K562 (cell line): ENCODE measurements around the gene OR1I1. TPM values are rescaled to one million over a fixed set of nuclear protein-coding genes. Genes with fewer than 3 reads are reported as not detected.

Experiments
- ATAC-seq: fragments of 200-7000 bp; cut with Tn5 transposase; 3 replicates; pipeline ENCODE4 v1.9.1; 2020; ENCODE audit warnings: moderate library complexity
- BruUV-seq: library from RNA; stranded (reverse); fragments of 400-500 nt; replicated peaks from 2 replicates; lab custom pipeline; 2021; lab: Mats Ljungman, UMichigan
- CTCF ChIA-PET: fragments of 300-600 bp; formaldehyde crosslinking; extraction: SDS; loops from one replicate; lab custom pipeline; 2021; ENCODE audit warnings: low intra/inter-chr PET ratio; lab: Yijun Ruan, JAX
- POLR2A ChIA-PET: fragments of 300-600, 350-650 bp; sonication (Branson Sonifier 250); formaldehyde crosslinking; extraction: SDS; loops from one replicate; lab custom pipeline; 2021; ENCODE audit warnings: antibody characterized with exemption, inconsistent platforms; lab: Yijun Ruan, JAX
- DNase-seq, 4 experiments: peaks; one replicate each; pipeline versions ENCODE4 v3.0.0 to v3.0.0-alpha.2; 2011 to 2018; ENCODE audit warnings: low spot score in 3 of 4, mixed read lengths in 3 of 4; ENCODE audit errors: extremely low read depth in 1 of 4
- FAIRE-seq: peaks from 2 replicates; lab custom pipeline; 2011; peaks lifted over from hg19 to GRCh38; lab: Jason Lieb, UNC
- H2AFZ ChIP-seq: 2 replicates; pipeline ENCODE4 v1.6.0; 2011; ENCODE audit warnings: low read depth, low read length, control low read depth, inconsistent platforms
- H3K27ac ChIP-seq: fragments of 200-600 bp; 3 replicates; pipeline ENCODE4 v1.8.0; 2011; ENCODE audit warnings: low read depth, mild to moderate bottlenecking, control low read depth, inconsistent platforms, low read length, moderate library complexity, mixed read lengths; ENCODE audit errors: extremely low read depth
- H3K27me3 ChIP-seq, 2 experiments: fragments of 300-600 bp in 1 of 2; 2 replicates in 1 of 2; 3 replicates in 1 of 2; pipeline versions ENCODE4 v1.6.0 to v1.8.0; 2011; ENCODE audit warnings: inconsistent platforms in 2 of 2, low read length in 2 of 2, mild to moderate bottlenecking in 1 of 2, mixed read lengths in 1 of 2, moderate library complexity in 1 of 2; ENCODE audit not compliant: control insufficient read depth in 2 of 2, insufficient read depth in 2 of 2
- H3K36me3 ChIP-seq: fragments of 300-600 bp; 3 replicates; pipeline ENCODE4 v1.8.0; 2011; ENCODE audit warnings: mild to moderate bottlenecking, low read length, inconsistent platforms; ENCODE audit not compliant: control insufficient read depth, insufficient read depth
- H3K4me1 ChIP-seq, 2 experiments: fragments of 200-600 bp in 1 of 2; replicated peaks in 1 of 2; 2 replicates in 1 of 2; 3 replicates in 1 of 2; pipeline versions ENCODE4 v1.5.1 to v1.8.0; 2011; ENCODE audit warnings: inconsistent platforms in 2 of 2, low read length in 2 of 2, mild to moderate bottlenecking in 1 of 2, mixed read lengths in 1 of 2, moderate library complexity in 1 of 2; ENCODE audit not compliant: control insufficient read depth in 2 of 2, insufficient read depth in 2 of 2
- H3K4me2 ChIP-seq: 2 replicates; pipeline ENCODE4 v1.6.1; 2011; ENCODE audit warnings: low read length, control low read depth, inconsistent platforms, mixed read lengths; ENCODE audit not compliant: insufficient read depth
- H3K4me3 ChIP-seq: fragments of 200-600 bp; sonication (generic), shearing (Covaris generic); 2 replicates; pipeline ENCODE4 v1.5.1; 2016; ENCODE audit warnings: control low read depth, inconsistent platforms
- H3K79me2 ChIP-seq: fragments of 200-600 bp; 3 replicates; pipeline ENCODE4 v1.8.0; 2011; ENCODE audit warnings: low read length, inconsistent platforms; ENCODE audit not compliant: control insufficient read depth, insufficient read depth
- H3K9ac ChIP-seq, 2 experiments: 2 replicates each; pipeline versions ENCODE4 v1.6.0 to v1.6.1; 2011; ENCODE audit warnings: low read depth in 2 of 2, low read length in 2 of 2, control low read depth in 1 of 2, inconsistent platforms in 1 of 2, mild to moderate bottlenecking in 1 of 2, mixed read lengths in 1 of 2; ENCODE audit not compliant: insufficient read depth in 1 of 2
- H3K9me1 ChIP-seq: one replicate; pipeline ENCODE4 v1.6.0; 2011; ENCODE audit warnings: inconsistent platforms, mild to moderate bottlenecking, low read length, moderate library complexity; ENCODE audit not compliant: control insufficient read depth, insufficient read depth
- H3K9me3 ChIP-seq: replicated peaks from 2 replicates; pipeline ENCODE4 v1.5.1; 2011; ENCODE audit warnings: low read depth, low read length, inconsistent platforms; ENCODE audit not compliant: control insufficient read depth, insufficient read depth
- H4K20me1 ChIP-seq: replicated peaks from 2 replicates; pipeline ENCODE4 v1.6.1; 2011; ENCODE audit warnings: low read length, inconsistent platforms, mixed read lengths; ENCODE audit not compliant: control insufficient read depth, insufficient read depth
- CBFA2T3 ChIP-seq: fragments of 450-650 bp; IDR thresholded peaks from 2 replicates; pipeline ENCODE4 v1.6.1; 2017
- MAFG ChIP-seq: fragments of 450-650 bp; conservative IDR thresholded peaks from 2 replicates; pipeline ENCODE4 v1.6.1; 2016; ENCODE audit warnings: missing genetic modification characterization, missing compliant biosample characterization
- NR2C2 ChIP-seq, 2 experiments: fragments of 200-800 bp in 1 of 2; sonication (Bioruptor generic) in 1 of 2; sonication (generic) in 1 of 2; formaldehyde crosslinking in 1 of 2; IDR thresholded peaks; 2 replicates each; pipeline versions ENCODE4 v1.6.1 to v1.8.0; 2016 to 2022; ENCODE audit warnings: mild to moderate bottlenecking in 1 of 2, missing compliant biosample characterization in 1 of 2, missing genetic modification characterization in 1 of 2, missing genetic modification reagents in 1 of 2
- PPARD ChIP-seq: fragments of 250-450 bp; sonication (Bioruptor Pico); IDR thresholded peaks from 2 replicates; pipeline ENCODE4 v1.8.0; 2022; ENCODE audit warnings: inconsistent platforms, mild to moderate bottlenecking, moderate library complexity
- RAD21 ChIP-seq, 2 experiments: fragments of 250-450 bp in 1 of 2; fragments of 450-650 bp in 1 of 2; sonication (Bioruptor Pico) in 1 of 2; formaldehyde crosslinking in 1 of 2; IDR thresholded peaks in 1 of 2; conservative IDR thresholded peaks in 1 of 2; 2 replicates each; pipeline versions ENCODE4 v1.4.0 to v1.8.0; 2020 to 2022; ENCODE audit warnings: mild to moderate bottlenecking in 2 of 2, moderate library complexity in 1 of 2
- WGBS: fragments of 100-300 bp; shearing (Covaris generic); methylation state at CpG from one replicate; pipeline ENCODE4 v1.1.6; 2016; ENCODE audit warnings: low coverage, mixed read lengths; ENCODE audit not compliant: insufficient coverage; ENCODE audit errors: missing lambda C conversion rate; 5-methylcytosine and 5-hydroxymethylcytosine counted together
- in situ Hi-C: fragments of 300-500 bp; cut with MboI; formaldehyde crosslinking; loops from 4 replicates; pipeline ENCODE4 v1.15.0; 2018; ENCODE audit warnings: inconsistent platforms, mixed read lengths
- intact Hi-C: fragments of 100-400 bp; cut with micrococcal nuclease; formaldehyde crosslinking; loops from 2 replicates; pipeline ENCODE4 v1.14.2; 2022
- polyA plus RNA-seq, 8 experiments: library from polyadenylated mRNA; depleted of rRNA in 4 of 8; stranded (reverse) in 5 of 8; unstranded in 3 of 8; fragments of >200 nt; fragmentation: Nextera tagmentation in 2 of 8; fragmentation: Illumina TruSeq in 1 of 8; extraction: Ambion mirVana in 2 of 8; extraction: Trizol in 1 of 8; gene quantifications; 2 replicates each; pipeline versions ENCODE4 v1.2.1 to v1.2.3, GENCODE V29; 2011 to 2014; ENCODE audit warnings: inconsistent platforms in 1 of 8, missing spikeins in 1 of 8
- total RNA-seq, 7 experiments: library from RNA; depleted of rRNA in 6 of 7; stranded (reverse); fragments of >200 nt in 6 of 7; fragmentation: Illumina TruSeq in 2 of 7; extraction: Trizol in 2 of 7; gene quantifications; 2 replicates each; pipeline versions ENCODE4 v1.2.1 to v1.2.3, GENCODE V29; 2011 to 2021; ENCODE audit warnings: low replicate concordance in 1 of 7
- TF ChIP-seq, protein P1 (sequence below): IDR thresholded peaks from 2 replicates; pipeline ENCODE4 v1.6.1; 2011; ENCODE audit warnings: borderline replicate concordance, low read depth, mild to moderate bottlenecking, moderate library complexity, low read length; ENCODE audit not compliant: insufficient read depth, poor library complexity, severe bottlenecking
- TF ChIP-seq, protein P2 (sequence below): IDR thresholded peaks from 2 replicates; pipeline ENCODE4 v1.6.1; 2011; ENCODE audit not compliant: insufficient read length; ENCODE audit errors: extremely low read depth
- TF ChIP-seq, protein P3 (sequence below): fragments of 200-800 bp; sonication (Bioruptor generic); IDR thresholded peaks from 2 replicates; pipeline ENCODE4 v1.6.1; 2016; ENCODE audit warnings: missing genetic modification characterization, missing compliant biosample characterization
- TF ChIP-seq, protein P4 (sequence below), 3 experiments: IDR thresholded peaks in 2 of 3; conservative IDR thresholded peaks in 1 of 3; 2 replicates each; pipeline ENCODE4 v1.5.1; 2011 to 2012; ENCODE audit warnings: low read length in 3 of 3, mild to moderate bottlenecking in 3 of 3, control low read depth in 2 of 3, improper control_type of control experiment in 1 of 3, inconsistent platforms in 1 of 3, low read depth in 1 of 3, mixed read lengths in 1 of 3, moderate library complexity in 1 of 3; ENCODE audit not compliant: insufficient read depth in 2 of 3

OR1I1 gene
- total and polyA plus RNA-seq, 9 of the 15 experiments (the other 6 are each of a cell fraction or from before 2014, with no cell fraction given) = not detected

DNA sequence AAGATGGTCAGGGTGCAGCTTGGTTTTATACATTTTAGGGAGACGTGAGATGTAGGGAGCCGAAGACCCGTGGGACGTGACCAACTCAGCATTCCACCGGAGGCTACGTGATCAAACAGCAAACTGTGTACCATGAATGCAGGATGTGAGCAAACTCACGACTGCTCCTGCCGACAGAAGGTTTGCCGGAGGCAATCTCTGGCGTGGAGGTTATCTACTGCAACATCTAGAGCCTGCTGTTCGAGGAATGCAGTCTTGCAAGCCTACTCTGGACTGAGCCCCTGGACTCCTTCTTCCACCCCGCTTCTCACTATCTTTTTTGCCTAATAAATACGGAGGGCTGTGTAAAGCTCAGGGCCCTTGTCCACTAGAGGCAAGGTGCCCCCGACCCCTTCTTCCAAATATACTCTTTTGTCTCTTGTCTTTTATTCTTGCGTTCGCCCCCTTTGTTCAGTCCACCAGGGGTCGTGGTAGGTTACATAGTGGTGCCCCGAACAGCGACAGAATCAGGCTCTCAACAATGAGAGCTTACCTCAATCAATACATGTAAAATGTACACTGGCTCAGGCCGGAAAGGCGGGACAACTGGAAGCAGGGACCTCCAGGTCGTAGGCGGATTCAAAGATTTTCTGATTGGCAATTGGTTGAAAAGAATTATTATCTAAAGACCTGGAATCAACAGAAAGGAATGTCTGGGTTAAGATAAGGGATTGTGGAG lies 8.9 kb upstream of the OR1I1 start:
- in situ Hi-C loops = no loop called here
- CTCF ChIA-PET = no interaction called here
- H3K4me2 ChIP-seq = no peak overlapping the region
- H2AFZ ChIP-seq = peak overlapping the region; percentile 23; the same call in 1 of the 2 replicates
- H3K9me1 ChIP-seq = no peaks in the 10 kb centered on the region
- H3K27me3 ChIP-seq = peaks cover 5 to 6% of the 10 kb centered on the region in 2 experiments; a peak in 1 of 5 replicates
- no TSS peak for BruUV-seq
- ATAC-seq (peak; percentile 41; the same call in 1 of the 3 replicates), DNase-seq (peak in 1 of 4 experiments; percentile 18), FAIRE-seq (no peak)
- H4K20me1 ChIP-seq = no peaks in the 10 kb centered on the region
- H3K4me1 ChIP-seq = no peaks in the 10 kb centered on the region
- H3K36me3 ChIP-seq = no peaks in the 10 kb centered on the region
- intact Hi-C loops = no loop called here
- POLR2A ChIA-PET = no interaction called here
- WGBS = 2% methylated on average over 23 of the region's 23 CpGs
- no peak overlapping the region for H3K4me3 ChIP-seq
- H3K9ac ChIP-seq = no peak overlapping the region
- TF ChIP-seq MAFG (tag) (no peak), PPARD (CRISPR knock-in tag) (no peak), CBFA2T3 (0 out of 2 replicates have a peak, but pooled peaks have one; percentile 14), NR2C2 (CRISPR knock-in tag; IDR thresholded peaks at IDR 0.05) (no peak), NR2C2 (tag; IDR thresholded peaks at IDR 0.05) (no peak), RAD21 (CRISPR knock-in tag; conservative IDR thresholded peaks at IDR 0.05 in 1 of 2, IDR thresholded peaks at IDR 0.05 in 1 of 2) (peak in 1 of 2 experiments; percentile 25; a peak in 2 of 4 replicates)
- TF ChIP-seq, protein P1, sequence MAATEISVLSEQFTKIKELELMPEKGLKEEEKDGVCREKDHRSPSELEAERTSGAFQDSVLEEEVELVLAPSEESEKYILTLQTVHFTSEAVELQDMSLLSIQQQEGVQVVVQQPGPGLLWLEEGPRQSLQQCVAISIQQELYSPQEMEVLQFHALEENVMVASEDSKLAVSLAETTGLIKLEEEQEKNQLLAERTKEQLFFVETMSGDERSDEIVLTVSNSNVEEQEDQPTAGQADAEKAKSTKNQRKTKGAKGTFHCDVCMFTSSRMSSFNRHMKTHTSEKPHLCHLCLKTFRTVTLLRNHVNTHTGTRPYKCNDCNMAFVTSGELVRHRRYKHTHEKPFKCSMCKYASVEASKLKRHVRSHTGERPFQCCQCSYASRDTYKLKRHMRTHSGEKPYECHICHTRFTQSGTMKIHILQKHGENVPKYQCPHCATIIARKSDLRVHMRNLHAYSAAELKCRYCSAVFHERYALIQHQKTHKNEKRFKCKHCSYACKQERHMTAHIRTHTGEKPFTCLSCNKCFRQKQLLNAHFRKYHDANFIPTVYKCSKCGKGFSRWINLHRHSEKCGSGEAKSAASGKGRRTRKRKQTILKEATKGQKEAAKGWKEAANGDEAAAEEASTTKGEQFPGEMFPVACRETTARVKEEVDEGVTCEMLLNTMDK = peak; percentile 14
- TF ChIP-seq, protein P2, sequence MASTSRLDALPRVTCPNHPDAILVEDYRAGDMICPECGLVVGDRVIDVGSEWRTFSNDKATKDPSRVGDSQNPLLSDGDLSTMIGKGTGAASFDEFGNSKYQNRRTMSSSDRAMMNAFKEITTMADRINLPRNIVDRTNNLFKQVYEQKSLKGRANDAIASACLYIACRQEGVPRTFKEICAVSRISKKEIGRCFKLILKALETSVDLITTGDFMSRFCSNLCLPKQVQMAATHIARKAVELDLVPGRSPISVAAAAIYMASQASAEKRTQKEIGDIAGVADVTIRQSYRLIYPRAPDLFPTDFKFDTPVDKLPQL = no peak
- TF ChIP-seq, protein P3, sequence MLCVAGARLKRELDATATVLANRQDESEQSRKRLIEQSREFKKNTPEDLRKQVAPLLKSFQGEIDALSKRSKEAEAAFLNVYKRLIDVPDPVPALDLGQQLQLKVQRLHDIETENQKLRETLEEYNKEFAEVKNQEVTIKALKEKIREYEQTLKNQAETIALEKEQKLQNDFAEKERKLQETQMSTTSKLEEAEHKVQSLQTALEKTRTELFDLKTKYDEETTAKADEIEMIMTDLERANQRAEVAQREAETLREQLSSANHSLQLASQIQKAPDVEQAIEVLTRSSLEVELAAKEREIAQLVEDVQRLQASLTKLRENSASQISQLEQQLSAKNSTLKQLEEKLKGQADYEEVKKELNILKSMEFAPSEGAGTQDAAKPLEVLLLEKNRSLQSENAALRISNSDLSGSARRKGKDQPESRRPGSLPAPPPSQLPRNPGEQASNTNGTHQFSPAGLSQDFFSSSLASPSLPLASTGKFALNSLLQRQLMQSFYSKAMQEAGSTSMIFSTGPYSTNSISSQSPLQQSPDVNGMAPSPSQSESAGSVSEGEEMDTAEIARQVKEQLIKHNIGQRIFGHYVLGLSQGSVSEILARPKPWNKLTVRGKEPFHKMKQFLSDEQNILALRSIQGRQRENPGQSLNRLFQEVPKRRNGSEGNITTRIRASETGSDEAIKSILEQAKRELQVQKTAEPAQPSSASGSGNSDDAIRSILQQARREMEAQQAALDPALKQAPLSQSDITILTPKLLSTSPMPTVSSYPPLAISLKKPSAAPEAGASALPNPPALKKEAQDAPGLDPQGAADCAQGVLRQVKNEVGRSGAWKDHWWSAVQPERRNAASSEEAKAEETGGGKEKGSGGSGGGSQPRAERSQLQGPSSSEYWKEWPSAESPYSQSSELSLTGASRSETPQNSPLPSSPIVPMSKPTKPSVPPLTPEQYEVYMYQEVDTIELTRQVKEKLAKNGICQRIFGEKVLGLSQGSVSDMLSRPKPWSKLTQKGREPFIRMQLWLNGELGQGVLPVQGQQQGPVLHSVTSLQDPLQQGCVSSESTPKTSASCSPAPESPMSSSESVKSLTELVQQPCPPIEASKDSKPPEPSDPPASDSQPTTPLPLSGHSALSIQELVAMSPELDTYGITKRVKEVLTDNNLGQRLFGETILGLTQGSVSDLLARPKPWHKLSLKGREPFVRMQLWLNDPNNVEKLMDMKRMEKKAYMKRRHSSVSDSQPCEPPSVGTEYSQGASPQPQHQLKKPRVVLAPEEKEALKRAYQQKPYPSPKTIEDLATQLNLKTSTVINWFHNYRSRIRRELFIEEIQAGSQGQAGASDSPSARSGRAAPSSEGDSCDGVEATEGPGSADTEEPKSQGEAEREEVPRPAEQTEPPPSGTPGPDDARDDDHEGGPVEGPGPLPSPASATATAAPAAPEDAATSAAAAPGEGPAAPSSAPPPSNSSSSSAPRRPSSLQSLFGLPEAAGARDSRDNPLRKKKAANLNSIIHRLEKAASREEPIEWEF (CRISPR knock-in tag) = no peak
- TF ChIP-seq, protein P4, sequence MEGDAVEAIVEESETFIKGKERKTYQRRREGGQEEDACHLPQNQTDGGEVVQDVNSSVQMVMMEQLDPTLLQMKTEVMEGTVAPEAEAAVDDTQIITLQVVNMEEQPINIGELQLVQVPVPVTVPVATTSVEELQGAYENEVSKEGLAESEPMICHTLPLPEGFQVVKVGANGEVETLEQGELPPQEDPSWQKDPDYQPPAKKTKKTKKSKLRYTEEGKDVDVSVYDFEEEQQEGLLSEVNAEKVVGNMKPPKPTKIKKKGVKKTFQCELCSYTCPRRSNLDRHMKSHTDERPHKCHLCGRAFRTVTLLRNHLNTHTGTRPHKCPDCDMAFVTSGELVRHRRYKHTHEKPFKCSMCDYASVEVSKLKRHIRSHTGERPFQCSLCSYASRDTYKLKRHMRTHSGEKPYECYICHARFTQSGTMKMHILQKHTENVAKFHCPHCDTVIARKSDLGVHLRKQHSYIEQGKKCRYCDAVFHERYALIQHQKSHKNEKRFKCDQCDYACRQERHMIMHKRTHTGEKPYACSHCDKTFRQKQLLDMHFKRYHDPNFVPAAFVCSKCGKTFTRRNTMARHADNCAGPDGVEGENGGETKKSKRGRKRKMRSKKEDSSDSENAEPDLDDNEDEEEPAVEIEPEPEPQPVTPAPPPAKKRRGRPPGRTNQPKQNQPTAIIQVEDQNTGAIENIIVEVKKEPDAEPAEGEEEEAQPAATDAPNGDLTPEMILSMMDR (IDR thresholded peaks at IDR 0.05 in 2 of 3, conservative IDR thresholded peaks at IDR 0.05 in 1 of 3; ENCODE audit: insufficient read depth in 2 of 3, low read depth in 1 of 3, low read length in 3 of 3) = peak; percentile 18 to 31 (median 28); a peak in 2 of 6 replicates
- no peaks in the 10 kb centered on the region for H3K9me3 ChIP-seq
- no peaks in the 10 kb centered on the region for H3K79me2 ChIP-seq
- no peak overlapping the region for H3K27ac ChIP-seq
